SH-SY5Y (cell line): ENCODE measurements around the gene C16orf74.

Source experiments
- GATA2 ChIP-seq: IDR thresholded peaks from 2 replicates; pipeline ENCODE4 v1.6.1; 2011; ENCODE audit warnings: mild to moderate bottlenecking, low read depth, low read length
- GATA3 ChIP-seq: IDR thresholded peaks from 2 replicates; pipeline ENCODE4 v1.6.1; 2011; ENCODE audit warnings: low read depth, mild to moderate bottlenecking, low read length, moderate library complexity

- TF ChIP-seq GATA2 = no peak
- no peak for TF ChIP-seq GATA3
These were observed 26.9 kb upstream of the C16orf74 start for GRCh38 chr16:85777583-85778310.
